Endothelial cell of umbilical vein (primary cell): ENCODE results near the gene PCDHB9. TPM values are rescaled to one million over a fixed set of nuclear protein-coding genes. Genes with fewer than 3 reads are reported as not detected.
"Not testable (repeated sequence)": the region's sequence is repeated elsewhere in the genome, so short reads cannot be mapped to it uniquely, and the experiment has no call there.

Experiments used
- BruUV-seq: library from RNA; stranded (reverse); fragments of 400-500 nt; replicated peaks from 2 replicates; lab custom pipeline; 2021; lab: Mats Ljungman, UMichigan
- CTCF ChIA-PET: fragments of 300-600, 350-600 bp; sonication (Branson Sonifier 250); formaldehyde crosslinking; loops from one replicate; lab custom pipeline; 2021; ENCODE audit warnings: antibody characterized with exemption, inconsistent platforms; lab: Charles Lee
- POLR2A ChIA-PET: fragments of 300-600, 350-600 bp; sonication (Branson Sonifier 250); formaldehyde crosslinking; loops from one replicate; lab custom pipeline; 2021; ENCODE audit warnings: antibody characterized with exemption, inconsistent platforms; lab: Charles Lee
- DNase-seq: peaks from one replicate; pipeline ENCODE4 v3.0.0-alpha.2; 2011; ENCODE audit warnings: low read depth, low spot score
- FAIRE-seq: peaks from 2 replicates; lab custom pipeline; 2011; peaks lifted over from hg19 to GRCh38; lab: Jason Lieb, UNC
- H2AFZ ChIP-seq: 2 replicates; pipeline ENCODE4 v1.6.0; 2012; ENCODE audit warnings: low read depth, low read length, control low read depth, inconsistent platforms
- H3K27ac ChIP-seq: 2 replicates; pipeline ENCODE4 v1.5.1; 2011; ENCODE audit warnings: low read depth, mild to moderate bottlenecking, control low read depth, low read length, moderate library complexity; ENCODE audit not compliant: insufficient read depth
- H3K27me3 ChIP-seq, 2 experiments: 2 replicates each; pipeline versions ENCODE4 v1.6.0 to v1.6.1; 2011; ENCODE audit warnings: low read length in 2 of 2, mixed read lengths in 1 of 2; ENCODE audit not compliant: control insufficient read depth in 2 of 2, insufficient read depth in 2 of 2
- H3K36me3 ChIP-seq, 2 experiments: 2 replicates in 1 of 2; 3 replicates in 1 of 2; pipeline ENCODE4 v1.5.1; 2011; ENCODE audit warnings: low read length in 2 of 2, mild to moderate bottlenecking in 1 of 2, moderate library complexity in 1 of 2; ENCODE audit not compliant: control insufficient read depth in 2 of 2, insufficient read depth in 2 of 2; ENCODE audit errors: extremely low read depth in 1 of 2
- H3K4me1 ChIP-seq: 3 replicates; pipeline ENCODE4 v1.5.1; 2011; ENCODE audit warnings: mild to moderate bottlenecking, low read length; ENCODE audit not compliant: control insufficient read depth, insufficient read depth; ENCODE audit errors: extremely low read depth
- H3K4me2 ChIP-seq: 2 replicates; pipeline ENCODE4 v1.6.1; 2011; ENCODE audit warnings: low read length, control low read depth, mixed read lengths; ENCODE audit not compliant: insufficient read depth
- H3K4me3 ChIP-seq, 3 experiments: fragments of 200-600 bp in 1 of 3; sonication (generic), shearing (Covaris generic) in 1 of 3; replicated peaks in 1 of 3; 2 replicates each; pipeline ENCODE4 v1.5.1; 2011 to 2016; ENCODE audit warnings: control low read depth in 3 of 3, low read length in 3 of 3, mild to moderate bottlenecking in 2 of 3, inconsistent platforms in 1 of 3, low read depth in 1 of 3, moderate library complexity in 1 of 3; ENCODE audit not compliant: insufficient read depth in 1 of 3
- H3K79me2 ChIP-seq: 2 replicates; pipeline ENCODE4 v1.6.0; 2012; ENCODE audit warnings: low read length, inconsistent platforms; ENCODE audit not compliant: control insufficient read depth, insufficient read depth
- H3K9ac ChIP-seq: replicated peaks from 2 replicates; pipeline ENCODE3; 2011; ENCODE audit warnings: low read length, control low read depth; ENCODE audit not compliant: insufficient read depth; ENCODE audit errors: extremely low read depth
- H3K9me1 ChIP-seq: replicated peaks from 3 replicates; pipeline ENCODE4 v1.6.0; 2011; ENCODE audit warnings: mild to moderate bottlenecking, low read length; ENCODE audit not compliant: control insufficient read depth, insufficient read depth; ENCODE audit errors: extremely low read depth
- H3K9me3 ChIP-seq: replicated peaks from 2 replicates; pipeline ENCODE4 v1.5.1; 2012; ENCODE audit warnings: low read length, inconsistent platforms; ENCODE audit not compliant: control insufficient read depth, insufficient read depth
- H4K20me1 ChIP-seq: replicated peaks from 2 replicates; pipeline ENCODE3; 2011; ENCODE audit warnings: mild to moderate bottlenecking, low read length; ENCODE audit not compliant: control insufficient read depth, insufficient read depth; ENCODE audit errors: extremely low read depth
- EZH2 ChIP-seq: IDR thresholded peaks from 2 replicates; pipeline ENCODE4 v1.6.1; 2012; ENCODE audit warnings: borderline replicate concordance, low read depth, mild to moderate bottlenecking, moderate library complexity, low read length, inconsistent platforms; ENCODE audit not compliant: severe bottlenecking
- FOS ChIP-seq: IDR thresholded peaks from 2 replicates; pipeline ENCODE4 v1.6.1; 2011; ENCODE audit warnings: mild to moderate bottlenecking, low read length, moderate library complexity, borderline replicate concordance; ENCODE audit not compliant: insufficient read depth
- GATA2 ChIP-seq: IDR thresholded peaks from 2 replicates; pipeline ENCODE4 v1.7.0; 2011; ENCODE audit warnings: low read depth, mild to moderate bottlenecking, moderate library complexity, mixed read lengths, low read length; ENCODE audit not compliant: insufficient read length, insufficient read depth
- JUN ChIP-seq: IDR thresholded peaks from 2 replicates; pipeline ENCODE4 v1.6.1; 2011; ENCODE audit warnings: borderline replicate concordance, low read depth; ENCODE audit not compliant: insufficient read length, insufficient read depth
- MYC ChIP-seq: IDR thresholded peaks from one replicate; pipeline ENCODE4 v1.6.1; 2011; ENCODE audit warnings: mild to moderate bottlenecking, low read depth, low read length
- POLR2A ChIP-seq: IDR thresholded peaks from 2 replicates; pipeline ENCODE4 v1.6.1; 2012; ENCODE audit warnings: low read depth, mild to moderate bottlenecking, control low read depth, low read length
- POLR2AphosphoS5 ChIP-seq: IDR thresholded peaks from 2 replicates; pipeline ENCODE4 v1.6.1; 2012; ENCODE audit warnings: low read depth, mild to moderate bottlenecking, control low read depth, low read length, moderate library complexity; ENCODE audit not compliant: insufficient read depth
- dilution Hi-C: fragments of 300-500 bp; cut with MboI; formaldehyde crosslinking; loops from one replicate; pipeline ENCODE4 v1.15.0; 2019; ENCODE audit warnings: low sequenced_read_pairs; ENCODE audit not compliant: extremely low pct_ligation_motif_present
- intact Hi-C: fragments of 100-400 bp; cut with micrococcal nuclease; formaldehyde crosslinking; loops from one replicate; pipeline ENCODE4 v1.10.0; 2022
- polyA plus RNA-seq, 4 experiments: library from polyadenylated mRNA; depleted of rRNA in 3 of 4; stranded (reverse) in 3 of 4; unstranded in 1 of 4; fragments of >200 nt; gene quantifications; 2 replicates each; pipeline versions ENCODE4 v1.2.1 to v1.2.3, GENCODE V29; 2011 to 2012; ENCODE audit warnings: missing spikeins in 1 of 4
- total RNA-seq: library from RNA; stranded (reverse); gene quantifications from 2 replicates; pipeline ENCODE4 v1.2.3, GENCODE V29; 2021
- TF ChIP-seq, protein P1 (sequence below), 2 donors: IDR thresholded peaks; 1 replicate in 1 of 2; 2 replicates in 1 of 2; pipeline ENCODE4 v1.5.1; 2011; ENCODE audit warnings: low read length in 2 of 2, mild to moderate bottlenecking in 2 of 2, moderate library complexity in 2 of 2, control low read depth in 1 of 2, inconsistent platforms in 1 of 2, low read depth in 1 of 2; ENCODE audit not compliant: insufficient read depth in 1 of 2; ENCODE audit errors: extremely low read depth in 1 of 2
- TF ChIP-seq, protein P2 (sequence below): IDR thresholded peaks from 2 replicates; pipeline ENCODE4 v1.6.1; 2011; ENCODE audit not compliant: insufficient read depth, insufficient read length

The PCDHB9 gene
- total and polyA plus RNA-seq, 2 donors (not counting 3 experiments of a cell fraction or from before 2014, with no cell fraction given), result 0.14 to 0.20 TPM

GRCh38 chr5:141199359-141200235 is 12.6 kb downstream of the PCDHB9 start, which contains the start of gene PCDHB11:
TSS of gene PCDHB11 (plus strand) at chr5:141199627. CDS start at chr5:141199775, 148 bp downstream.
- peak; percentile 2 for DNase-seq
- BruUV-seq, result no TSS peak
- TF ChIP-seq JUN (no peak), POLR2A (no peak), EZH2 (no peak), FOS (no peak), POLR2AphosphoS5 (no peak), GATA2 (no peak), MYC (no peak)
- TF ChIP-seq, protein P1, sequence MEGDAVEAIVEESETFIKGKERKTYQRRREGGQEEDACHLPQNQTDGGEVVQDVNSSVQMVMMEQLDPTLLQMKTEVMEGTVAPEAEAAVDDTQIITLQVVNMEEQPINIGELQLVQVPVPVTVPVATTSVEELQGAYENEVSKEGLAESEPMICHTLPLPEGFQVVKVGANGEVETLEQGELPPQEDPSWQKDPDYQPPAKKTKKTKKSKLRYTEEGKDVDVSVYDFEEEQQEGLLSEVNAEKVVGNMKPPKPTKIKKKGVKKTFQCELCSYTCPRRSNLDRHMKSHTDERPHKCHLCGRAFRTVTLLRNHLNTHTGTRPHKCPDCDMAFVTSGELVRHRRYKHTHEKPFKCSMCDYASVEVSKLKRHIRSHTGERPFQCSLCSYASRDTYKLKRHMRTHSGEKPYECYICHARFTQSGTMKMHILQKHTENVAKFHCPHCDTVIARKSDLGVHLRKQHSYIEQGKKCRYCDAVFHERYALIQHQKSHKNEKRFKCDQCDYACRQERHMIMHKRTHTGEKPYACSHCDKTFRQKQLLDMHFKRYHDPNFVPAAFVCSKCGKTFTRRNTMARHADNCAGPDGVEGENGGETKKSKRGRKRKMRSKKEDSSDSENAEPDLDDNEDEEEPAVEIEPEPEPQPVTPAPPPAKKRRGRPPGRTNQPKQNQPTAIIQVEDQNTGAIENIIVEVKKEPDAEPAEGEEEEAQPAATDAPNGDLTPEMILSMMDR (IDR thresholded peaks at IDR 0.05; ENCODE audit: extremely low read depth in 1 of 2, insufficient read depth in 1 of 2, low read depth in 1 of 2, low read length in 2 of 2), result no peak
- TF ChIP-seq, protein P2, sequence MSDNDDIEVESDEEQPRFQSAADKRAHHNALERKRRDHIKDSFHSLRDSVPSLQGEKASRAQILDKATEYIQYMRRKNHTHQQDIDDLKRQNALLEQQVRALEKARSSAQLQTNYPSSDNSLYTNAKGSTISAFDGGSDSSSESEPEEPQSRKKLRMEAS, result no peak
- Histone ChIP-seq H3K9ac (no peak within 1 kb of the TSS), H3K27ac (no peak within 1 kb of the TSS), H3K27me3 (no peaks in the 10 kb centered on the region), H3K4me2 (no peak within 1 kb of the TSS), H3K9me1 (no peaks in the 10 kb centered on the region), H3K9me3 (no peaks in the 10 kb centered on the region), H3K79me2 (no peaks in the 10 kb centered on the region), H3K4me3 (no peak within 1 kb of the TSS), H4K20me1 (no peaks in the 10 kb centered on the region), H3K4me1 (no peaks in the 10 kb centered on the region), H3K36me3 (no peaks in the 10 kb centered on the region), H2AFZ (no peak within 1 kb of the TSS)
- ChIA-PET POLR2A (no interaction called here), CTCF (interaction anchor here (0.8 to 1.1 kb wide), 2 partner anchors 24 to 365 kb away, joined by 3 to 4 read pairs; partner anchors contain the start of gene PCDHB14)
- intact Hi-C loops, result no loop called here
- dilution Hi-C loops, result no loop called here
- FAIRE-seq, result no peak

DNA sequence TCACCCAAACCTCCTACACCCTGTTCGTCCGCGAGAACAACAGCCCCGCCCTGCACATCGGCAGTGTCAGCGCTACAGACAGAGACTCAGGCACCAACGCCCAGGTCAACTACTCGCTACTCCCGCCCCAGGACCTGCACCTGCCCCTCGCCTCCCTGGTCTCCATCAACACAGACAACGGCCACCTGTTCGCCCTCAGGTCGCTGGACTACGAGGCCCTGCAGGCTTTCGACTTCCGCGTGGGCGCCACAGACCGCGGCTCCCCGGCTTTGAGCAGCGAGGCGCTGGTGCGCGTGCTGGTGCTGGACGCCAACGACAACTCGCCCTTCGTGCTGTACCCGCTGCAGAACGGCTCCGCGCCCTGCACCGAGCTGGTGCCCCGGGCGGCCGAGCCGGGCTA is 14.2 kb downstream of the PCDHB9 start:
- H2AFZ ChIP-seq, dilution Hi-C loops, H3K36me3 ChIP-seq, BruUV-seq, H3K4me3 ChIP-seq, H3K9me3 ChIP-seq, H3K4me1 ChIP-seq, H3K4me2 ChIP-seq, H3K27ac ChIP-seq, FAIRE-seq, POLR2A ChIA-PET, H4K20me1 ChIP-seq, DNase-seq, intact Hi-C loops, H3K79me2 ChIP-seq, H3K27me3 ChIP-seq, H3K9ac ChIP-seq, H3K9me1 ChIP-seq: not testable (repeated sequence)
- CTCF ChIA-PET, result interaction anchor here (1.0 kb wide), 1 partner anchor 22 kb away, joined by 3 read pairs; the partner anchor contains the start of gene PCDHB14
